Activated CD4-positive, CD25-positive, alpha-beta regulatory T cell treated with anti-CD3 and anti-CD28 coated beads, Interleukin-2, amount 50 U/mL, for 72 hours (primary cell): ENCODE data around the gene WRAP73.
A peak's percentile ranks its signal among the peaks of the same experiment; 100 is the strongest.
"Not testable (repeated sequence)": the region's sequence is repeated elsewhere in the genome, so short reads cannot be mapped to it uniquely, and the experiment has no call there.

ENCODE experiments used
- DNase-seq: peaks from one replicate; pipeline ENCODE4 v3.0.0; 2021

WRAP73 gene

DNA sequence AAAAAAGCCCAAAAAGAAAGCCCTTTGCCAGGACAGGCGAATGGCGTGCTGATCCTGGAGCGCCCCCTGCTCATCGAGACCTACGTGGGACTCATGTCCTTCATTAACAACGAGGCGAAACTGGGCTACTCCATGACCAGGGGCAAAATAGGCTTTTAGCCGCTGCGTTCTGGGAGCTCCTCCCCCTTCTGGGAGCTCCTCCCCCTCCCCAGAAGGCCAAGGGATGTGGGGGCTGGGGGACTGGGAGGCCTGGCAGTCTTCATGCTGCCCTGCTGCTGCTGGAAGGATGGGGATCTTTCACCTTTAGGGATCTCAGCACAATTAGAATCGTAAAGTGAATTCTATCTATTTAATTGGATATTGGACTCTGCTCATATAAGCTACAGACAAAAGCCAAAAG, 21.5 kb downstream of the WRAP73 start:
- no peak for DNase-seq

DNA sequence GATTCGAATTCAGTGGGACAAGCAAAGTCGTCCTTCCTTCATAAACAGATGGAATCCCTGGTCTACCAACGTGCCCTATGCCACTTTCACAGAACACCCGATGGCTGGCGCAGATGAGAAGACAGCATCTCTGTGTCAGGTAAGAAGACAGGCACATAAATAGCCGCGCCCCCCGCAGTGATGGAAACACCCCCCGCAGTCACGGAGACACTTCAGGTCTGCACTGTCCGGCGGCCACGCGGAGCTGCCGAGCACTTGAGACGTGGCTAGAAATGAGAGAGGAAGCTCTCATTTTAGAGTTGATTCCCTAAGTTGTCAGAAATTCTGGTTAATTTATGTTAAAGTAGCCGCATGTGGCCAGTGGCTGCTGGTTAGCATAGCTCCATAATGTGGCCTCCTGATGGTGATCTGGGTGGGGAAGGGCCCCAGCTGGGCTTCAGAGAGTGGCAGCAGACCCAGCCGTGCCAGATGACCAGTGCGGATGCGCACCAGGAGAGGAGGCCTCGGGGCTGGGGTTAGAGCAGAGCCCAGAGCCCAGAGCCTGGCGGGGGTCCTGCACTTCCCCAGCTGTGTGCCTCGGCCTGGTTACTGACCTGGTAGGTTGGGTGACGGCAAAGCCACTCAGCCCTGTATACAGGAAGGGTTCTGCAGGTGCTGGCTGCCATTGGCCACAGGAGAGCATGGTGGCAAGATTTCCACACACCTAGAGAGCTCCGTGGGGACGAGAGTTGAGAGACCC, 22.2 kb downstream of the WRAP73 start:
- no peak for DNase-seq

DNA sequence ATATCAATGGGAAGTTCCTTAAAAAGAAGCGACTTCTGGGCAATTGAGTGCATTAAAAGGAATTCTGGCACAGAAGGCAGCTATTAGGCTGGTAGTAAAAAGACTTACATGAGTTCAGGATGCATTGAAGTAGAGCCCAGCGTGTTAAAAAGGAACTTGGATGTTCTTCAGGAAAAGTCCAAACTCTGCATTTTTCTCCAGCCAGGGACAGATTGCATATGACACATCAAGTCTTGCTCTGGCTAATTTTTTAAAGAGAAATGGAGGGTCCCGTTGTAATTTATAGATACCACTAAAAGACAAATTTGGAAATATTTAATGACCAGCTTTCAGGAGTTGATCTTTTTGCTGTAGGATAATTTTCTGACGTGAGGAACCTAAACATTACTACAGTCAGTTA, 23.9 kb downstream of the WRAP73 start:
- no peak for DNase-seq

DNA sequence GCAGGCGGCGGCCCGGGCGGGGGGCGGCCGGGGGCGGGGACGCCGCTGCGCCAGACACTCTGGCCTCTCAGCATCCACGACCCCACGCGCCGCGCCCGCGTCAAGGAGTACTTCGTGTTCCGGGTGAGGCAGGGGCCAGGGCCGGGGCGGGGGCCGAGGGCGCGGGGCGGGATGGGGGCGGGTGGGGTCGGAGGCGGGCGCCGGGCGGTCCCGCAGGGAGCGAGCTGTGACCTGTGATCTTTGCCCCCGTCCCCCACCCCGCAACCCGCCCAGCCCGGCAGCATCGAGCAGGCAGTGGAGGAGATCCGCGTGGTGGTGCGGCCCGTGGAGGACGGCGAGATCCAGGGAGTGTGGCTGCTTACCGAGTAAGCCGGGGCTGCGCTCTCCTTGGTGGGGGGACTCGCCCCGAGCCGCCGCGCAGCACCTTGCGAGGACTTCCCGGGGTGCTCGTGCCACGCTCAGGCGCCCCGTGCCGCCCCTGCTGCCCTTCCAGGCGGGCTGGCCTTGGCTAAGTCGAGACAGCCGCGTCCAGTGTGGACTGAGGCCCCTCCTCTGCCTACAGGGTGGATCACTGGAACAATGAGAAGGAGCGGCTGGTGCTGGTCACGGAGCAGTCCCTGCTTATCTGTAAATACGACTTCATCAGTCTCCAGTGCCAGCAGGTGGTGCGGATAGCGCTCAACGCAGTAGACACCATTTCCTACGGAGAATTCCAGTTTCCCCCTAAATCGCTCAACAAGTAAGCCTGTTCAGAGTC, 24.6 kb downstream of the WRAP73 start:
- DNase-seq, result no peak

DNA sequence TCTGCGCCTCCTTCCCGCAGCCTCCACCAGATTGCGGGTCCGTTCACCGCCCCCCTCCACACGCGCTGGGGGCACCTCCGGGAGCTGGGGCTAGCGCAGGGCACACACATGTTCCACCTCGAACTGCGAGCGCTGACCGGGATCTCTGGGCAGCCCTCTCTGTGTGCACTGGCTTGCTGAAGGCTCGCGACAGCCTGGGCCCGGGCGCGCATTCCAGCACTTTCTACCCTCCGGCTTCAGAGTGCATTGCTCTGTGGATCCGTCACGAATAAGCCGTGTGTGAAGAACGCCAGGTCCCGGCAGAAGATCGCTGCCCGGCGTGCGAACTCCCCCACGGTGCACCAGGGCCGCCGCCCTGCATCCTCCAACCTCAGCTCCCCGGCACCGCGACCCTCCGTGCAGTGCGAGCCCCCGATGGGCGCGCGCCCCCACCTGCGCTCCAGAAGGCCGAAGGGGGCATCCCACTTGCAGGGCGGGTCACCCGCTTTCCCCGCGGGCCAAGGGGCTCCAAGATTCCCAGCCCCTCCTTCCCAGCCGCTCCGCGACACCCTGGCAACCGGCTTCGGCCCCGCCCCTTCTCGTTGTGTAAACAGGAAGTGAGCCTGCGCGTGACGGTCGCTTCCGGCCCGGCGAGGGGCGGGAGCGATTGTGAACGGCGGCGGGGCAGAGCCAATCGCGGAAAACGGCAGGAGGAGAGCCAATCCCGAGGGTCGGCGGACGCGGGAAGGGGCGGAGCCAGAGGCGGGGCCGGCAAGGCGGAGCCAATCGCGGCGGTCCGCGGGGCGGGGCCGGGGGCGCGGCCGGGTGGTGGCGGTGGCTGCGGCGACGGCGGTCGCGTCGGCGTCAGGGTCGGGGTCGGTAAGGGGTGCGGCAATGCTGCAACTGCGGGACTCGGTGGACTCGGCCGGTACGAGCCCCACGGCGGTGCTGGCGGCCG, 25.4 kb downstream of the WRAP73 start, which contains the start of gene TPRG1L:
Gene TPRG1L (plus strand): TSS at position 816 of the 937 bp plus-strand sequence. CDS start 58 bp downstream, at position 874.
- DNase-seq, result peak; percentile 99

DNA sequence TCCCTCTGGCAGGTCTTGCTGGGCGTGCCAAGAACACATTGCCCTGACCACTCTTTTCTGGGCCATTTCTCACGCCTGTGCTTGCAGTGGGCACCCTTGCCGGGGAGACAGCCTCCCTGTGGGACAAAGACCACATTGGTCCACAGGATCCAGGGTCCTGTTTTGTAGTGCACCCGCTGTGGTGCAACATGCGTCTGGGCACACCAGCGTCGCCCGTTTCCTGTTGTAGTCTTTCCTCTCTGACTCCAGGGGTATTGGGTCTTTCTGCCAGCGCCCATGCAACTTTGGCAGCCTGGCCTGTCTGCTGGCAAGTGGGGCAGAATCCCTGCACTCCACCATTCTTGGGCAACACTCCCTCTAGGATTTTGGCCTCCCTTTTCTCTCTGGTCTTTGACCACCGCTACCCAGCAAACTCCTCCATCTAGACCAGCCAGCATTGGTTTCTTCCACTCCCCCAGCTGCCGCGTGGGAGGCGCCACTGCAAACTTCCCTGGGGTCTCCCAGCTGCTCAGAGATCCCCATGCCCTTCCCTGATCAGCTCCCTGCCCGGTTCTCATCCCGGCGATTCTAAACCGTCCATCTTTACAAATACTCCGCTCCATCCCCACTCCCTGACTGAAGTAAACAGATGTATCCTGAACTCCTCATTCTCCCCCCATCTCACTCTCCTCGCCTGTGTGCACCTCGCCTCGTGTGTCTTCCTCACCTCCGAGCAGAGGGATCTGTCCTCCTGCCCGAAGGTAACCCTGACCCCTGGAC, 26.3 kb downstream of the WRAP73 start:
- no peak for DNase-seq

DNA sequence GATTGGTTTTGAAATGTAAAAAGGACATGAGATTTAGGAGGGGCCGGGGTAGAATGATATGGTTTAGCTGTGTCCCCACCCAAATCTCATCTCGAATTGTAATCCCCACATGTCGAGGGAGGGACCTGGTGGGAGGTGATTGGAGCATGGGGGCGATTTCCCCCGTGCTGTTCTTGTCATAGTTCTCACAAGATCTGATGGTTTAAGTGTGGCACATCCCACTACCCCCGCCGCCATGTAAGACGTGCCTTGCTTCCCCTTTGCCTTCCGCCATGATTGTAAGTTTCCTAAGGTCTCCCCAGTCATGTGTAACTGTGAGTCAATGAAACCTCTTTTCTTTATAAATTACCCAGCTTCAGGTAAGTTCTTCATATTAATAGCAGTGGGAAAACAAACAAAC, 27.8 kb downstream of the WRAP73 start:
- DNase-seq, result not testable (repeated sequence)

DNA sequence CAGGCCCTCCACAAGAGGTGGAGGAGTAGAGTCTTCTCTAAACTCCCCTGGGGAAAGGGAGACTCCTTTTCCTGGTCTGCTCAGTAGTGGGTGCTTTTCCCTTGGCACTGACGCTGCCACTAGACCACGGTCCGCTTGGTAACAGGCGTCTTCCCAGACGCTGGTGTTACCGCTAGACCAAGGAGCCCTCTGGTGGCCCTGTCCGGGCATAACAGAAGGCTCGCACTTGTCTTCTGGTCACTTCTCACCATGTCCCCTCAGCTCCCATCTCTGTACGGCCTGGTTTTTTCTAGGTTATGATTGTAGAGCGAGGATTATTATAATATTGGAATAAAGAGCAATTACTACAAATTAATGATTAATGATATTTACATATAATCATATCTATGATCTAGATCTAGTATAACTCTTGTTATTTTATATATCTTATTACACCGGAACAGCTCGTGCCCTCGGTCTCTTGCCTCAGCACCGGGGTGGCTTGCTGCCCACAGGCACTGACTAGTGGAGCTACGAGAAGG, 28.7 kb downstream of the WRAP73 start:
- not testable (repeated sequence) for DNase-seq

DNA sequence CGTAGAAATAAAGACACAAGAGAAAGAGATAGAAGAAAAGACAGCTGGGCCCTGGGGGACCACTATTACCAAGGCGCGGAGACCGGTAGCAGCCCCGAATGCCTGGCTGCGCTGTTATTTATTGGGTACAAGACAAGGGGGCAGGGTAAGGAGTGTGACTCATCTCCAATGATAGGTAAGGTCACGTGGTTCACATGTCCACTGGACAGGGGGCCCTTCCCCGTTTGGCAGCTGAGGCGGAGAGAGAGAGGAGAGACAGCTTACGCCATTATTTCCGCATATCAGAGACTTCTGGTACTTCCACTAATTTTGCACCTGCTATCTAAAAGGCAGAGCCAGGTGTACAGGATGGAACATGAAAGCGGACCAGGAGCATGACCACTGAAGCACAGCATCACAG, 29.2 kb downstream of the WRAP73 start:
- no peak for DNase-seq

DNA sequence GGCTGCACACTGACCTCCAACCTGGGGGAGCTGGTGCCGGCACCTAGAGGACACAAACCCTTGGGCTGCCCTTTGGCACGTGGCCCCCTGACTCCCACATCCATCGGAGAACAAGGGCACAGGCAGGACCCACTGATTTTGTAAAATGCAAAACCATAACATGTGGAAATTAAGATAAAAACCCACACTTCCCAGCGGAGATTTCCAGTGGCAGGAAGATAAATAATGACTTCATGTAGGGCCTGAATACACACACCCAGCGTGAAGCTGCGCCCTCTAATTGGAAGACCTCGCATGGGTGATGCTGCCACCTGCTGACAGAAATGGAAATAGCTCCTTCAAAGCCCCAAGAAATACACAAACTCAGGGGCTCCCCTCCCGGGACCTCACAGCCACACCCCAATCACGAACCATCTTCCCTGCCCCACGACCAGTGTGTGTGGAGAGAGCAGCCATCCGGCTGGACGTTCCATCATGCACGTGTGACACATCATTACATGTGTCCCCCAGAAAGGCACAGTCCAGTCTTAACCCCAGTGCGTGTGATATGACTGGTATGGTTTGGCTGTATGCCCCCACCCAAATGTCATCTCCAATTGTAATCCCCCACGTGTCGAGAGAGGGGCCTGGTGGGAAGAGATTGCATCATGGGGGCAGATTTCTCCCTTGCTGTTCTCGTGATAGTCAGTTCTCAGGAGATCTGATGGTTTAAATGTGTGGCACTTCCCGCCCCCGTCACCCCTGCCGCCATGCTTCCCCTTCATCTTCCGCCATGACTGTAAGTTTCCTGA, 30.8 kb downstream of the WRAP73 start:
- DNase-seq, result peak; percentile 66

DNA sequence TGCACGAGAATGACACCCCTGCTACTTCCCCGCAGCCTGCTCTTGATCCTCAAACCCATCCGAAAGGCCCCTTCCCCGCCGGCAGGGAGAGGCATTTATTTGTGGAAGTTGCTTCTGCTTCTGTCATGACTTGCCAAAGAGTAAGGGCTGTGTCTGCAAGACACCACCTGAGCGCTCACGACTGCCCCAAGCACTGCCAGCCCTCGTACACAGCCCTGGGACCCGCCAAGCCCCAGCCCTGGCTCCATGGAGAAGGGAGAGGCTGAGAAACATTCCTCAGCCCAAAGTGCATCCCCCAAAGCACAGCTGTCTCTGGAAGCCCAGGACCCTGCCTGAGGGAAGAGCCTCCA, 31.4 kb downstream of the WRAP73 start:
- no peak for DNase-seq

DNA sequence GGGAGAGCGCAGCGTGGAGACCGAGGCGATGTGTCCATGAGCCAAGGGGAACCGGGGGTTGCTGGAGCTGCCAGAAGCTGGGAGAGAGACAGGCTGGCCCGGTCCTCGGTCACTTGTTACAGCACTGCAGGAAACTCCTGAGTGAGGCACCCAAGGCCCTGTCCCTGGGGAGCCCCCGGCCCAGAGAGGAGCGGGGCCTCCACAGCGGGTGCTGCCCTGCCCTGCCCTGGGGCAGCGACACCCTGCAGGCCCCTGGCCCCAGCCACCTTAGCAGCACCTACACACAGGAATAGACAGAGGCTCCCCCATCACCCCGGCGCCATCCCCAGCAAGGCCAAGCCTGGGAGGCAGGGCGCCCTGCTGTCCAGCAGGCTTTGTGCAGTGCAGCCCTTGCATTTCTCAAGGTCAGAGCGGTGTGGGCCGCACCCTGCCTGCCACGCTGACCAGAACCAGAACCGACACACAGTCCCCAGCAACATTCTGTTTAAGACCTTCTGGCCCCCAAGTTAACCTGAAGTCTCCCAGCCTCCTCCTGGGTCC, 32.0 kb downstream of the WRAP73 start:
- no peak for DNase-seq

DNA sequence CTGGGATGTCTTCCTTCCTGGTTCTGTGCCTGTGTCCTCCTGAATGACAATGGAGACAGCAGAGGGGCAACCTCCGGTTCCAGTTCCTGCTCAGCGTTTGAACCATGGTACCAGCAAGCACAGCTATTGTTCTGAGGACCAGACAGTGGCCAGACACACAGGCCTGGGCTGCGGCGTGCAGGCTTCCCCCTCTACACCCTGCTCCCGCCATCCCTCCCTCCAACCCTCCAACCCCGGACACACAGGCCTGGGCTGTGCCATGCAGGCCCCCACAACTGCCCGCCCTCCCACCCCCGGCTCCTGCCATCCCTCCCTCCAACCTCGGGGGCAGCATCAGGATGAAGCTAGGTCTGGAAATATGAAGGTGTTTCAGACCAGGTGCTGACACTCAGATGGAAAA, 33.0 kb downstream of the WRAP73 start:
- DNase-seq, result no peak

DNA sequence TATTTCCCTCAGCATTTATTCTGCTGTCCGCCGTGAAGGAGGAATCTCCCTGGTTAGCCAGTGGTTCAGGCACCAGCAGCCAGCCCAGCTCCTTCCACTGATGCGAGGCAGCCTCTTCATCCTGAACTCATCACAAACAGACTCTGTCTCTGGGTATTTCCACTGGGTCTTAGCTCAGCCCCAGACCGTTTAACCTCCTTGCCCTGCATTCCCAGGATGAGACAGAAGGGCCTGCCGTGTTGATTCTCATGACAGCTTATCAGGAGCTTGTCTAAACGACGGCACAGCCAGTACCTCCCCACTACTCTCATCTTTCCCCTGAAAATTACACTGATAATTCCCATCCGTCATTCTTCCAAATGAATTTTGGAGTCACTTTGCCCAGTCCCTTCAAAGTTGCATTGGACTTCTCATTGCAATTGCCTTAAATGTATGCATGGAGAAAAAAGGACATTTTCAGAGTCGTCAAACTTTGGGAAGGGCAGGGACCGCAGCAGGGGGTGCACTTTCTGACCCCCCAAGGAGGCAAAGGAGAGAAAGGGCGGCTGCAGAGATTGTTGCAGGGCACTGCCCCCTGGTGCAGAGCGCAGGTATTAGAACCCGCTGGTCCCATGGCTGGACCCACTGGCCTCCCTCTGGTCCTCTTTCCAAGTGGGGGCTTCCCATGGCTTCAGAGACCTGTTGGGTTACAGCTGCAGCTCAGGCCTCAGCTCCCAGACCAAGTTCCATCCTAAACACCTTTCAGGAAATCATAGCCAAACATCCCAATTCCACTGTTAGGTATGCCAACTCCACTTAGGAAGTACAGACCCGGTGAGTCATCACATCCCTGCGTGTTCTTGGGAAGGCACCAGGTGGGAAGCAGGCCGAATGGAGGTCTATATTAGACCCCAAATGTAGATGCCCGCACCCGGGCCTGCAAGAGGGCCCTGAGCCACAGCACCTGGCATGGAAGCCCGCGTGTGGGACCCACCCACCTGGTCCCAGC, 34.9 kb downstream of the WRAP73 start:
- no peak for DNase-seq

DNA sequence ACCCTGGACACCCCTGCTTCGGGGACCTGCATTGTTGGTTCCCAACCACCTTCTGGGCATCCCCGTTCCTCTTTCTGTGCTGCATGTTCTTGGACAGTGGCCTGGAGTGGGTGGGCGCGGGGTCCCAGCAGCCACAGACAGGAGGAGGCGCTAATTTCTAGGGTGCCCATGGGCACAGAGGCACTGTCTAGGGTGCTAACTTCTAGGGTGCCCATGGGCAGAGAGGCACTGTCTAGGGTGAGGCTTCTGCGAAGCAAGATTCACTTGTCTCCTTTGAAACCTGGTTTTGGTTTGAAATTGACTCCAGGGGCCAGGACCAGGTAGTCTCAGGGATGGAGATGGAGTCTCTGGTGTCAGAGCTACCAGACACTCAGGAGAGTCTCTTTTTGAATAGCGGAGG, 37.8 kb downstream of the WRAP73 start:
- no peak for DNase-seq

DNA sequence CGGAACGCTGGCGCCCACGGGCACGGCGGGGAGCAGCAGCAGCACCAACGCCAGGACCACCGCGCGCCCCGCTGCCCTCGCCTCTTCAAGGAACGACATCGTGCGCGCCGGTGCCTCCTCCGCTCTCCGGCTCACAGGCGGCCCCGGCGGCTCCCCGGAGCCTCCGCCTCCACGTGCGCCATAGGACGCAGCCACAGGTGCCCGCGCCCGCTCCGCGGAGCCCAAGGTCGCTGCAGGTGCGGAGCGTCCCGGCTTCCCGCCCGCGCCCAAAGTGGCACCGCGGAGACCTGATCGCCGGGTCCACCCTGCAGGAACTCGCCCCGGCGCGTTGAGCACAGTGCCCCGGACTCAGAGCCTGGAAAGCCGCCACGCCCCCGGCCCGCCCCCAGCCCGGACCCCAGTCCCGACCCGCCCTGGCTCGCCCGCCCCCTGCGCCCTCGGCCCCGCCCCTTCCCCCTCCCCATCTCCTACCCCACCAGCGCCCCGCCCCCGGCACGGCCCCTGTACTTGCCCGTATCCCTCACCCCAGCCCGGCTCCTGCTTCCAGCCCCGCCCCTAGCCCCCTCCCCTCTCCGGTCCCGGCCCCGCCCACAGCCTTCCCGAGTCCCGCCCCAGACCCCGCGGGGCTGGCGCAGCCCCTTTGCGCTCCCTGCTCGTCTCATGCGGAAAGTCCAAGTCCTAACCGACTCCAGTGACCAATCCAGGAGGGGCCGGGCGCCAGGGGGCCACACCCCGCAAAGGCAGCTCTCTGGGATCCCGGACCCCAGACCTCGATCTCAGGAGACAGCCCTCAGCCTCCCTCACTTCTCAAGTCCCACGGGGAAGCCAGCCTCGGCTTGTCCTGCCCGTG, 38.5 kb downstream of the WRAP73 start, which contains the start of gene MEGF6:
Gene MEGF6 (minus strand): TSS at position 339 of the 850 bp plus-strand sequence. CDS start 240 bp downstream, at position 99.
- DNase-seq, result no peak

DNA sequence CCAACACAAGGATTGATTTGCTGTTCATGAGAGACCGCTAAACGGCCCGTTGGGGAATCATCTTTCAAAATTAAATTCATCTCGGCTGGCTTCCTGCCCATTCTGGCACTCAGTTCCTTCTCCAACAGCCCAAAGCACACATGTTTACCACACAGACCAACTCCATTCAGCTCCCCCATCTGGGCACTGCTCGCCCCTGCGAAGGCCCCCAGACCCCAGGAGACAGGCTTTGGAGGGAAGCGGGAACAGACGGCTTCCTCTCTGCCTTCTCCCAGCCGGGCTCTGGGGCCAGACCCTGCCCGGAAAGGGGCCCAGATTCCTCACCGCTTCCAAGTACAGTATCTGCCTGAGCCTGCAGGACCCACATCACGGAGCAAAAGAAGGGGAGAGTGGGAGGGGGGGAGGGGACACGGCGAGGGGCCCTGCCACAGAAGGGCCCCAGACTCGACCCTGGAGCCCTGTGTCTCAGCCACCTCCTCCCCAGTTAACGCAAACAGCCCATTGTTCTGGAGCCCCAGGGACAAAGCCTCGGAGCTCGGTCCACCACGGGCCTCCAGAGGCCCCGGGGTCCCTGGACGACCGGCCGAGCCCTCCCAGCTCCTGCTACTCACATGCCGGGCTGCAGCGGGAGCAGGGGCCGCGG, 39.3 kb downstream of the WRAP73 start:
- DNase-seq, result no peak
